Pericardium fibroblast (primary cell): Measurements from ENCODE around the gene ZNF44. TPM values are rescaled to one million over a fixed set of nuclear protein-coding genes. Genes with fewer than 3 reads are reported as not detected.

Source experiments
- total RNA-seq: library from RNA; depleted of rRNA; stranded (reverse); fragments of >200 nt; gene quantifications from 2 replicates; pipeline ENCODE4 v1.2.3, GENCODE V29; 2015

Gene ZNF44
- 2.0 and 3.6 TPM in 2 replicates for total RNA-seq

GRCh38 chr19:12294249-12295158, at the start of gene ZNF44:
ZNF44 (minus strand) TSS chr19:12294883; CDS start chr19:12294694, 189 bp downstream.

GRCh38 chr19:12333162-12334159, 38.8 kb upstream of the ZNF44 start, which contains the start of gene ZNF563:
ZNF563 (minus strand) TSS chr19:12333633; CDS start chr19:12333482, 151 bp downstream.

Other genes with a start within 250 kb of the ZNF44 start
- gene ZNF878, start 241.9 kb downstream of the ZNF44 start, total RNA-seq = not detected in 2 replicates
- gene ZNF844, start 230.2 kb downstream of the ZNF44 start, total RNA-seq = 3.7 and 5.4 TPM in 2 replicates
- gene ZNF20, start 154.5 kb downstream of the ZNF44 start, total RNA-seq = 3.3 and 12.5 TPM in 2 replicates
- gene ZNF625, start 138.1 kb downstream of the ZNF44 start, total RNA-seq = 0.26 and 5.8 TPM in 2 replicates
- gene ZNF136, start 131.8 kb downstream of the ZNF44 start, total RNA-seq = 4.6 and 6.6 TPM in 2 replicates
- 3.7 and 4.4 TPM in 2 replicates for gene ZNF563, start 38.8 kb upstream of the ZNF44 start, total RNA-seq
- gene ZNF442, start 70.8 kb upstream of the ZNF44 start, total RNA-seq = 0.17 and 0.70 TPM in 2 replicates
- gene ZNF799, start 106.4 kb upstream of the ZNF44 start, total RNA-seq = 0.85 and 2.6 TPM in 2 replicates
- 0.70 and 1.4 TPM in 2 replicates for gene ZNF443, start 146.1 kb upstream of the ZNF44 start, total RNA-seq
- gene ZNF709, start 189.9 kb upstream of the ZNF44 start, total RNA-seq = 0.68 and 2.8 TPM in 2 replicates